Lung (tissue), 12 donors: ENCODE data around the gene ATP4A. TPM values are rescaled to one million over a fixed set of nuclear protein-coding genes. Genes with fewer than 3 reads are reported as not detected.

Experiments used
- ATAC-seq: fragments of 200-7000 bp; cut with Tn5 transposase; one replicate; pipeline ENCODE4 v1.9.1; 2020; ENCODE audit warnings: moderate number of reproducible peaks; ENCODE audit not compliant: insufficient read depth, low FRiP score
- DNase-seq, 3 donors: peaks; one replicate each; pipeline ENCODE4 v3.0.0-alpha.2; 2013 to 2017
- H3K27ac ChIP-seq, 2 donors: one replicate each; pipeline ENCODE4 v1.5.1; 2013; ENCODE audit warnings: mild to moderate bottlenecking in 2 of 2, moderate library complexity in 2 of 2, control low read depth in 1 of 2, inconsistent platforms in 1 of 2, low read depth in 1 of 2, low read length in 1 of 2
- H3K27me3 ChIP-seq, 3 donors: one replicate each; pipeline ENCODE4 v1.5.1; 2013; ENCODE audit warnings: low read length in 2 of 3; ENCODE audit not compliant: control insufficient read depth in 3 of 3, insufficient read depth in 3 of 3
- H3K36me3 ChIP-seq, 4 donors: one replicate each; pipeline ENCODE4 v1.5.1; 2013; ENCODE audit warnings: low read length in 4 of 4, mild to moderate bottlenecking in 1 of 4, moderate library complexity in 1 of 4; ENCODE audit not compliant: control insufficient read depth in 4 of 4, insufficient read depth in 4 of 4
- H3K4me1 ChIP-seq, 5 donors: one replicate each; pipeline ENCODE4 v1.5.1; 2013; ENCODE audit warnings: low read length in 5 of 5, mild to moderate bottlenecking in 2 of 5, moderate library complexity in 1 of 5; ENCODE audit not compliant: control insufficient read depth in 5 of 5, insufficient read depth in 5 of 5
- H3K4me3 ChIP-seq: one replicate; pipeline ENCODE4 v1.5.1; 2013; ENCODE audit warnings: mild to moderate bottlenecking, control low read depth, moderate library complexity
- H3K9ac ChIP-seq, 2 donors: one replicate each; pipeline ENCODE4 v1.5.1; 2013; ENCODE audit warnings: low read length in 2 of 2, control low read depth in 1 of 2; ENCODE audit not compliant: insufficient read depth in 1 of 2
- H3K9me3 ChIP-seq, 4 donors: one replicate each; pipeline ENCODE4 v1.5.1; 2013; ENCODE audit warnings: low read length in 3 of 4, mild to moderate bottlenecking in 1 of 4, moderate library complexity in 1 of 4; ENCODE audit not compliant: control insufficient read depth in 4 of 4, insufficient read depth in 3 of 4
- CTCF ChIP-seq: IDR thresholded peaks from 2 replicates; pipeline ENCODE4 v1.5.1; 2012; ENCODE audit warnings: mild to moderate bottlenecking; ENCODE audit errors: control extremely low read depth, extremely low read depth
- WGBS, 2 donors: extraction: QIAGEN DNeasy Blood & Tissue Kit; methylation state at CpG; one replicate each; pipeline ENCODE4 v1.1.7; 2013; 5-methylcytosine and 5-hydroxymethylcytosine counted together
- polyA plus RNA-seq, 2 donors: library from polyadenylated mRNA; stranded (reverse); fragments of 200-250 nt; gene quantifications; one replicate each; pipeline ENCODE4 v1.2.1, GENCODE V29; 2013
- total RNA-seq, 2 donors: library from RNA; depleted of rRNA in 1 of 2; stranded (reverse); fragments of >200 nt in 1 of 2; gene quantifications; one replicate each; pipeline ENCODE4 v1.2.1, GENCODE V29; 2014 to 2021
- donor health status: control.
- donor health status: control.
- donor health status: Bipolar disorder and iron deficiency.
- donor health status: healthy.
- donor health status: DM: yes; HTN: yes; CAD: no.

The ATP4A gene
- total and polyA plus RNA-seq, 4 donors: 0.01 TPM; not detected in 3

GRCh38 chr19:35506011-35506410, 57.4 kb downstream of the ATP4A start:
- peaks cover 0 to 8% (median 0%) of the 10 kb centered on the region in 5 donors for H3K4me1 ChIP-seq
- no peak for DNase-seq
- 77 to 84% methylated on average over 7 of the region's 7 CpGs for WGBS, 2 donors
- H3K27me3 ChIP-seq: peaks cover 0 to 12% (median 7%) of the 10 kb centered on the region in 3 donors
- H3K36me3 ChIP-seq: no peaks in the 10 kb centered on the region
- H3K4me3 ChIP-seq: no peak overlapping the region
- H3K27ac ChIP-seq: no peak overlapping the region
- no peaks in the 10 kb centered on the region for H3K9me3 ChIP-seq
- no peak overlapping the region for H3K9ac ChIP-seq
- TF ChIP-seq CTCF: no peak
- no peak for ATAC-seq

- DNase-seq: no peak
- H3K9ac ChIP-seq: no peak overlapping the region
- no peak overlapping the region for H3K27ac ChIP-seq
- peaks cover 0 to 2% (median 0%) of the 10 kb centered on the region in 3 donors for H3K27me3 ChIP-seq
- no peaks in the 10 kb centered on the region for H3K4me1 ChIP-seq
- peaks cover 0 to 4% (median 0%) of the 10 kb centered on the region in 4 donors for H3K36me3 ChIP-seq
- H3K4me3 ChIP-seq: no peak overlapping the region
- 86 to 94% methylated on average over 4 of the region's 4 CpGs for WGBS, 2 donors
- no peak for TF ChIP-seq CTCF
- no peaks in the 10 kb centered on the region for H3K9me3 ChIP-seq
- no peak for ATAC-seq
Measured at GRCh38 chr19:35502751-35503150, 60.7 kb downstream of the ATP4A start.

GRCh38 chr19:35501684-35502083, 61.8 kb downstream of the ATP4A start:
- Histone ChIP-seq H3K9ac (no peak overlapping the region), H3K36me3 (peaks cover 0 to 4% (median 0%) of the 10 kb centered on the region in 4 donors), H3K9me3 (no peaks in the 10 kb centered on the region), H3K4me1 (no peaks in the 10 kb centered on the region), H3K4me3 (no peak overlapping the region), H3K27ac (no peak overlapping the region), H3K27me3 (peaks cover 0 to 2% (median 0%) of the 10 kb centered on the region in 3 donors)
- no peak for DNase-seq
- WGBS, 2 donors: 82 to 92% methylated on average over 15 of the region's 15 CpGs
- no peak for TF ChIP-seq CTCF
- no peak for ATAC-seq

- WGBS, 2 donors: 91 to 93% methylated on average over 10 of the region's 10 CpGs
- H3K9ac ChIP-seq: no peak overlapping the region
- DNase-seq (no peak), ATAC-seq (no peak)
- no peak overlapping the region for H3K4me3 ChIP-seq
- peaks cover 0 to under 1% (median 0%) of the 10 kb centered on the region in 5 donors for H3K4me1 ChIP-seq
- no peaks in the 10 kb centered on the region for H3K27me3 ChIP-seq
- H3K27ac ChIP-seq: no peak overlapping the region
- H3K36me3 ChIP-seq: peaks cover 0 to 4% (median 0%) of the 10 kb centered on the region in 4 donors
- TF ChIP-seq CTCF: no peak
- no peaks in the 10 kb centered on the region for H3K9me3 ChIP-seq
Measured at GRCh38 chr19:35500611-35501010, 62.8 kb downstream of the ATP4A start.
